CD1c-positive myeloid dendritic cell (primary cell): Measurements from ENCODE around the gene POLR2H.
A peak's percentile ranks its signal among the peaks of the same experiment; 100 is the strongest.
"Not testable (repeated sequence)": the region's sequence is repeated elsewhere in the genome, so short reads cannot be mapped to it uniquely, and the experiment has no call there.

Experiments
- DNase-seq: peaks from one replicate; pipeline ENCODE4 v3.0.0-alpha.2; 2016; ENCODE audit errors: extremely low spot score

The POLR2H gene

GRCh38 chr3:184335661-184336546 is 25.6 kb upstream of the POLR2H start:
- DNase-seq, result peak; percentile 89

- DNase-seq, result peak; percentile 74
These were observed 24.7 kb upstream of the POLR2H start for GRCh38 chr3:184336547-184337398.

- DNase-seq, result no peak
These were observed 24.2 kb upstream of the POLR2H start, which contains the start of gene FAM131A for GRCh38 chr3:184337399-184337714. TSS of gene FAM131A (plus strand) at chr3:184337600. CDS start at chr3:184337631, 31 bp downstream.

- no peak for DNase-seq
These were observed 23.5 kb upstream of the POLR2H start for GRCh38 chr3:184337981-184338380.

- DNase-seq, result peak; percentile 76
These were observed 23.0 kb upstream of the POLR2H start for GRCh38 chr3:184338511-184338945.

GRCh38 chr3:184339001-184339400 is 22.5 kb upstream of the POLR2H start:
- DNase-seq, result no peak

GRCh38 chr3:184339451-184340135 is 21.9 kb upstream of the POLR2H start:
- not testable (repeated sequence) for DNase-seq

- no peak for DNase-seq
These were observed 19.6 kb upstream of the POLR2H start for GRCh38 chr3:184341925-184342324.

- no peak for DNase-seq
These were observed 18.2 kb upstream of the POLR2H start for GRCh38 chr3:184343200-184343876.

- DNase-seq, result no peak
These were observed 16.8 kb upstream of the POLR2H start for GRCh38 chr3:184344579-184345316.

- DNase-seq, result peak; percentile 60
These were observed 16.0 kb upstream of the POLR2H start for GRCh38 chr3:184345317-184346144.

GRCh38 chr3:184346480-184347190 is 14.9 kb upstream of the POLR2H start:
- DNase-seq, result no peak

- no peak for DNase-seq
These were observed 14.0 kb upstream of the POLR2H start for GRCh38 chr3:184347321-184348056.

GRCh38 chr3:184348057-184348382 is 13.5 kb upstream of the POLR2H start:
- DNase-seq, result no peak

GRCh38 chr3:184349563-184350470 is 11.7 kb upstream of the POLR2H start:
- no peak for DNase-seq

- no peak for DNase-seq
These were observed 10.9 kb upstream of the POLR2H start for GRCh38 chr3:184350618-184351017.

GRCh38 chr3:184351511-184352148 is 9.9 kb upstream of the POLR2H start:
- DNase-seq, result no peak
